HEK293T (cell line): ENCODE results near the gene HJURP.

Experiments
- CTCF ChIA-PET: fragments of 350-600 bp; formaldehyde crosslinking; extraction: SDS; loops from one replicate; lab custom pipeline; 2021; ENCODE audit warnings: antibody characterized with exemption, inconsistent platforms; lab: Yijun Ruan, JAX
- POLR2A ChIA-PET: fragments of 350-600 bp; formaldehyde crosslinking; extraction: SDS; loops from one replicate; lab custom pipeline; 2020; ENCODE audit warnings: antibody characterized with exemption, inconsistent platforms; lab: Yijun Ruan, JAX
- DNase-seq: peaks from one replicate; pipeline ENCODE4 v3.0.0; 2012; ENCODE audit warnings: mixed read lengths; ENCODE audit errors: extremely low spot score
- ARNT ChIP-seq: fragments of 450-650 bp; IDR thresholded peaks from 2 replicates; pipeline ENCODE4 v1.6.1; 2017; ENCODE audit warnings: mild to moderate bottlenecking
- BHLHE40 ChIP-seq: fragments of 450-650 bp; IDR thresholded peaks from 2 replicates; pipeline ENCODE4 v1.6.1; 2016; ENCODE audit warnings: mild to moderate bottlenecking, moderate library complexity, borderline replicate concordance
- CTBP1 ChIP-seq: fragments of 450-650 bp; IDR thresholded peaks from 2 replicates; pipeline ENCODE4 v1.6.1; 2016; ENCODE audit warnings: borderline replicate concordance
- ELF4 ChIP-seq: fragments of 450-650 bp; IDR thresholded peaks from 2 replicates; pipeline ENCODE4 v1.6.1; 2017; ENCODE audit warnings: antibody characterized with exemption
- FOXA1 ChIP-seq: fragments of 450-650 bp; IDR thresholded peaks from 2 replicates; pipeline ENCODE4 v1.6.1; 2016; ENCODE audit warnings: mild to moderate bottlenecking
- FOXK2 ChIP-seq: fragments of 450-650 bp; IDR thresholded peaks from 2 replicates; pipeline ENCODE4 v1.6.1; 2016; ENCODE audit warnings: mild to moderate bottlenecking
- FOXM1 ChIP-seq: fragments of 450-650 bp; IDR thresholded peaks from 2 replicates; pipeline ENCODE4 v1.6.1; 2017; ENCODE audit warnings: mild to moderate bottlenecking, borderline replicate concordance
- HDGF ChIP-seq: fragments of 450-650 bp; IDR thresholded peaks from 2 replicates; pipeline ENCODE4 v1.6.1; 2017; ENCODE audit warnings: antibody characterized with exemption, borderline replicate concordance
- L3MBTL2 ChIP-seq: fragments of 450-650 bp; conservative IDR thresholded peaks from 2 replicates; pipeline ENCODE4 v1.6.1; 2016; ENCODE audit warnings: mild to moderate bottlenecking
- LEF1 ChIP-seq: fragments of 450-650 bp; IDR thresholded peaks from 2 replicates; pipeline ENCODE4 v1.6.1; 2017; ENCODE audit warnings: mild to moderate bottlenecking, borderline replicate concordance
- NFRKB ChIP-seq: fragments of 450-650 bp; IDR thresholded peaks from 2 replicates; pipeline ENCODE4 v1.6.1; 2016; ENCODE audit warnings: mild to moderate bottlenecking, moderate library complexity
- SP1 ChIP-seq: fragments of 450-650 bp; IDR thresholded peaks from 2 replicates; pipeline ENCODE4 v1.6.1; 2017
- SUZ12 ChIP-seq: fragments of 450-650 bp; IDR thresholded peaks from 2 replicates; pipeline ENCODE4 v1.6.1; 2016; ENCODE audit warnings: mild to moderate bottlenecking
- TARDBP ChIP-seq: fragments of 450-650 bp; IDR thresholded peaks from 2 replicates; pipeline ENCODE4 v1.6.1; 2016
- ZNF384 ChIP-seq: fragments of 450-650 bp; IDR thresholded peaks from 2 replicates; pipeline ENCODE4 v1.6.1; 2016
- TF ChIP-seq, protein P1 (sequence below): fragments of 450-650 bp; IDR thresholded peaks from 2 replicates; pipeline ENCODE4 v1.6.1; 2016

The HJURP gene

GRCh38 chr2:233813236-233814055, 40.9 kb downstream of the HJURP start:
- POLR2A ChIA-PET: no interaction called here
- CTCF ChIA-PET: no interaction called here
- DNase-seq: no peak
- no peak for TF ChIP-seq NFRKB
- TF ChIP-seq SUZ12: no peak
- TF ChIP-seq ARNT: no peak
- no peak for TF ChIP-seq SP1

DNA sequence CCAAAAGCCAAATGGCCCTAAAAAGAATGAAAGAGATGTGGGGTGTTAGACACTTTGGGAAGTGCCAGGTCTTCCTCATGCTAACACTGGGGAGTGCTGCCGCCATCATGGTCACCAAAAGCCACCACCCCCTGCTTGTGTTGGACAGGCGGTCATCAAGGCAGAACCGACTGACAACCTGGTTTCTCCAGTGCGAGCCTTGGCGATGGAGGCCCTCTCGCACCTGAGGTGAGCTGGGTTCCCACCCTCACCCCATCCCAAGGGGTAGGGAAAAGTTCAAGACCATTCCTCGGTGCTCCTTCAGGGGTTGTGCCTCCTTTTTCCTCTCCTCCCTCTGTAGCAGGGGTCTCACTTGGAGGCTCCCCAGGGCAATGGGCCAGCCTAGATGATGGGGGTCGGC, 42.6 kb downstream of the HJURP start:
- CTCF ChIA-PET: no interaction called here
- DNase-seq: no peak
- POLR2A ChIA-PET: no interaction called here
- no peak for TF ChIP-seq SUZ12
- no peak for TF ChIP-seq ARNT

- POLR2A ChIA-PET: no interaction called here
- CTCF ChIA-PET: no interaction called here
- DNase-seq: no peak
- TF ChIP-seq SUZ12 (no peak), FOXK2 (no peak), ELF4 (no peak)
These were observed 43.2 kb downstream of the HJURP start for GRCh38 chr2:233811087-233811486.

DNA sequence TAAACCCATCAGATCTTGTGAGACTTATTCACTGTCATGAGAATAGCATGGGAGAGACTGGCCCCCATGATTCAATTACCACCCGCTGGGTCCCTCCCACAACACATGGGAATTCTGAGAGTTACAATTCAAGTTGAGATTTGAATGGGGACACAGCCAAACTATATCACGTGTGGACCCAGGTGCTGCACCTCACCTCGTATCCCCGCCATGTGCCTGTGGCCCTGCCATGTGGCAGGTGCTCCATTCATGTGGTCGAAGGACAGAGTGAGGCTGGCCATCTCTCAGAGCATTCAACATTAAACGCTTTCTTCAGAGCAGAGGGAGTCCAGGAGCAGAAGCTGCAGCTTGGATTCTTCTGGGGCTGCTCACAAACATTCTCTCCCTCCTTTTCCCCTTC, 44.0 kb downstream of the HJURP start:
- CTCF ChIA-PET: no interaction called here
- POLR2A ChIA-PET: no interaction called here
- no peak for DNase-seq
- no peak for TF ChIP-seq ARNT
- TF ChIP-seq L3MBTL2: peak; percentile 55

DNA sequence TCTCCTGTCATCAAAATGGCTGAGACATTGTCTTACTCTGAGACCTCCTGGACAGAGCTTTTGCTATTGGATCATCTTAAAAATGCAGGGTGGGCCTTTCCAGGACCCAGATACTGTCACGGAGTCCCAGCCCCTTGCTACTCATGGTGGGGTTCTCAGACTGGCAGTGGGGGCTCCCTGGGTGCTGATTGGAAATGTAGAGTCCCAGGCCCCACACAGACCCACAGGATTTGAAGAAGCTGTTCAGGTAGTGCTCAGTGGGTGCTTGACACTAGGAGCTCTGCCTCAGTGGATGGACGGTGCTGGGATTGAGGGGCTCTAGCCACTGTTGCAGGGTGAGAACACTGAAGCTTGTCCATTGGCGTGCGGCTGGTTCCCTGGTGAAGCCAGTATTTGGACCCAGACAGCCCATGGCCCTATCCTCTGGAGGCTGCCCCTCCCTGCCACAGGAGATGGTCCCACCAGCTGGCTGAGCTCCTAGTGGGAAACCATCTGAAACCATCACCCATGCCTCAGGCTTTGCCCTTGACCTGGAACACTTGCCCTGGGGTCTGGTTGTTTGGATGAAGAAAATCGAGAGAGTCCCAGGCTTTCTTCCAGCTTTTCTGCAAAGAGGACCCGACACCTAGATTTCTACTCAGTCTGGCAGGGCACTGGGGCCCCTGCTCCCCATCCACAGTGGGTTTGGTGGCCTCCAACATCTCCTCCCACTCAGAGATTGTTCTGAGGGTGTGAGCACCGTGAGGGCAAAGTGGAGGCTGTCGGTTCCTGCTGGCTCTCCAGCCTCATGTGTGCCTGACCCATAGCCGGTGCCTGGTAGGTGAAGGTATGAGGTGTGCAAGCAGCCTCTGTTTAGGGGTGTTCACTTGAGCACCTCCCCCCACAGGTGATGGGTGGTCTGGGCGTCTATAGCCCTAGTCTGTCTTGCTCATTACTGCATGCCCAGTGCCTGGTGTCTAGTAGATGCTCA, 46.1 kb downstream of the HJURP start:
- ChIA-PET POLR2A (interaction anchor here (1.1 kb wide), 1 partner anchor 24 kb away, joined by 3 read pairs; no protein-coding TSS in a partner anchor), CTCF (no interaction called here)
- DNase-seq: no peak
- TF ChIP-seq FOXK2 (no peak), FOXM1 (no peak), LEF1 (no peak), L3MBTL2 (no peak), ELF4 (no peak), SUZ12 (no peak), BHLHE40 (no peak), ARNT (no peak), SP1 (no peak), TARDBP (no peak), CTBP1 (no peak), NFRKB (no peak), FOXA1 (no peak), HDGF (no peak), ZNF384 (no peak)
- TF ChIP-seq, protein P1, sequence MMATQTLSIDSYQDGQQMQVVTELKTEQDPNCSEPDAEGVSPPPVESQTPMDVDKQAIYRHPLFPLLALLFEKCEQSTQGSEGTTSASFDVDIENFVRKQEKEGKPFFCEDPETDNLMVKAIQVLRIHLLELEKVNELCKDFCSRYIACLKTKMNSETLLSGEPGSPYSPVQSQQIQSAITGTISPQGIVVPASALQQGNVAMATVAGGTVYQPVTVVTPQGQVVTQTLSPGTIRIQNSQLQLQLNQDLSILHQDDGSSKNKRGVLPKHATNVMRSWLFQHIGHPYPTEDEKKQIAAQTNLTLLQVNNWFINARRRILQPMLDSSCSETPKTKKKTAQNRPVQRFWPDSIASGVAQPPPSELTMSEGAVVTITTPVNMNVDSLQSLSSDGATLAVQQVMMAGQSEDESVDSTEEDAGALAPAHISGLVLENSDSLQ: no peak

GRCh38 chr2:233807215-233807865, 47.0 kb downstream of the HJURP start:
- ChIA-PET POLR2A (interaction anchor here (1.1 kb wide), 1 partner anchor 25 kb away, joined by 3 read pairs; no protein-coding TSS in a partner anchor), CTCF (no interaction called here)
- no peak for DNase-seq
- no peak for TF ChIP-seq BHLHE40
- TF ChIP-seq CTBP1: no peak
- TF ChIP-seq SUZ12: no peak
- TF ChIP-seq FOXA1: no peak
- no peak for TF ChIP-seq TARDBP
- TF ChIP-seq HDGF: no peak
- TF ChIP-seq ARNT: no peak
- no peak for TF ChIP-seq FOXK2
- TF ChIP-seq, protein P1: no peak
- TF ChIP-seq FOXM1: no peak
- no peak for TF ChIP-seq NFRKB
- no peak for TF ChIP-seq SP1

- ChIA-PET POLR2A (no interaction called here), CTCF (no interaction called here)
- TF ChIP-seq ARNT (no peak), FOXM1 (no peak), FOXK2 (no peak), SUZ12 (no peak), L3MBTL2 (no peak), LEF1 (no peak), HDGF (no peak), FOXA1 (no peak), SP1 (no peak), CTBP1 (no peak), BHLHE40 (no peak), NFRKB (no peak), ZNF384 (no peak), TARDBP (no peak)
- TF ChIP-seq, protein P1: no peak
- no peak for DNase-seq
These were observed 50.3 kb downstream of the HJURP start for GRCh38 chr2:233803994-233804393.
